ENCODE results near the gene HOXD4. TPM values are rescaled to one million over a fixed set of nuclear protein-coding genes. Genes with fewer than 3 reads are reported as not detected.

Gene HOXD4
- total RNA-seq, 1 experiment from 2014 or later = 7.2 TPM

GRCh38 chr2:176187899-176188773 lies 36.8 kb downstream of the HOXD4 start, which contains the start of gene HOXD1:
Gene HOXD1 (plus strand): TSS chr2:176188668. CDS start chr2:176188802, 134 bp downstream.
- DNase-seq (ENCODE audit: low read depth) = peak; percentile 72

- no peak for DNase-seq (ENCODE audit: low read depth)
Observed at GRCh38 chr2:176188774-176189680, 37.7 kb downstream of the HOXD4 start.

GRCh38 chr2:176189681-176190641 lies 38.6 kb downstream of the HOXD4 start:
- DNase-seq (ENCODE audit: low read depth) = no peak

- DNase-seq (ENCODE audit: low read depth) = no peak
Observed at GRCh38 chr2:176192351-176192750, 41.0 kb downstream of the HOXD4 start.

GRCh38 chr2:176193048-176193447 lies 41.7 kb downstream of the HOXD4 start:
- no peak for DNase-seq (ENCODE audit: low read depth)

- DNase-seq (ENCODE audit: low read depth) = no peak
Observed at GRCh38 chr2:176199902-176200301, 48.6 kb downstream of the HOXD4 start.

- DNase-seq (ENCODE audit: low read depth) = no peak
Observed at GRCh38 chr2:176200971-176201370, 49.6 kb downstream of the HOXD4 start.

GRCh38 chr2:176202491-176202890 lies 51.1 kb downstream of the HOXD4 start:
- DNase-seq (ENCODE audit: low read depth) = no peak

Other genes with a start within 250 kb of the HOXD4 start
- gene LNPK, start 149.3 kb upstream of the HOXD4 start, total RNA-seq (2014; rRNA removed; shearing (Covaris generic)) = 56.6 and 64.4 TPM in 2 replicates
- gene EVX2, start 67.6 kb upstream of the HOXD4 start, total RNA-seq (2014; rRNA removed; shearing (Covaris generic)) = not detected in 2 replicates
- gene HOXD13, start 58.8 kb upstream of the HOXD4 start, total RNA-seq (2014; rRNA removed; shearing (Covaris generic)) = 1.2 and 2.6 TPM in 2 replicates
- gene HOXD12, start 51.8 kb upstream of the HOXD4 start, total RNA-seq (2014; rRNA removed; shearing (Covaris generic)) = not detected in 2 replicates
- gene HOXD11, start 44.3 kb upstream of the HOXD4 start, total RNA-seq (2014; rRNA removed; shearing (Covaris generic)) = 0.10 TPM in 1 of 2 replicates, not detected in the other
- gene HOXD10, start 34.8 kb upstream of the HOXD4 start, total RNA-seq (2014; rRNA removed; shearing (Covaris generic)) = not detected in 2 replicates
- 1.4 TPM in 2 replicates for gene HOXD9, start 28.8 kb upstream of the HOXD4 start, total RNA-seq (2014; rRNA removed; shearing (Covaris generic))
- gene HOXD8, start 21.8 kb upstream of the HOXD4 start, total RNA-seq (2014; rRNA removed; shearing (Covaris generic)) = 11.7 and 16.1 TPM in 2 replicates
- 1.6 and 2.1 TPM in 2 replicates for gene HOXD3, start 5.8 kb downstream of the HOXD4 start, total RNA-seq (2014; rRNA removed; shearing (Covaris generic))
- 0.39 and 0.96 TPM in 2 replicates for gene HOXD1, start 37.1 kb downstream of the HOXD4 start, total RNA-seq (2014; rRNA removed; shearing (Covaris generic))
- 53.9 and 60.8 TPM in 2 replicates for gene MTX2, start 117.9 kb downstream of the HOXD4 start, total RNA-seq (2014; rRNA removed; shearing (Covaris generic))

Data from RPMI7951 (cell line).